WTC11 (cell line): ENCODE results near the gene TMEM86B. TPM values are rescaled to one million over a fixed set of nuclear protein-coding genes. Genes with fewer than 3 reads are reported as not detected.

ENCODE experiments used
- ATAC-seq: fragments of 200-7000 bp; cut with Tn5 transposase; 2 replicates; pipeline ENCODE4 v1.10.0; 2021; ENCODE audit warnings: mild to moderate bottlenecking, moderate library complexity
- CTCF ChIA-PET: fragments of 300-600 bp; sonication (Branson Sonifier 250); formaldehyde crosslinking; loops from one replicate; lab custom pipeline; 2021; ENCODE audit warnings: antibody characterized with exemption; lab: Charles Lee
- POLR2A ChIA-PET: fragments of 350-600 bp; sonication (Branson Sonifier 250); formaldehyde crosslinking; loops from one replicate; lab custom pipeline; 2021; ENCODE audit warnings: antibody characterized with exemption; lab: Charles Lee
- DNase-seq: peaks from one replicate; pipeline ENCODE4 v3.0.0; 2021; ENCODE audit warnings: low spot score
- H3K27ac Mint-ChIP-seq: 2 replicates; pipeline ENCODE4 v1.8.0; 2021; ENCODE audit warnings: mixed read lengths
- H3K27me3 Mint-ChIP-seq: 2 replicates; pipeline ENCODE4 v1.8.0; 2021; ENCODE audit warnings: low read depth, mild to moderate bottlenecking, moderate library complexity, mixed read lengths
- H3K36me3 Mint-ChIP-seq: 2 replicates; pipeline ENCODE4 v1.8.0; 2021; ENCODE audit warnings: mixed read lengths
- H3K4me1 Mint-ChIP-seq: 2 replicates; pipeline ENCODE4 v1.8.0; 2022; ENCODE audit warnings: mixed read lengths
- H3K4me3 Mint-ChIP-seq: 2 replicates; pipeline ENCODE4 v1.8.0; 2021; ENCODE audit warnings: mild to moderate bottlenecking, moderate library complexity, mixed read lengths
- H3K9me3 Mint-ChIP-seq: 2 replicates; pipeline ENCODE4 v1.8.0; 2021; ENCODE audit warnings: mixed read lengths
- EMX1 ChIP-seq: fragments of 250-450 bp; sonication (Bioruptor Pico); IDR thresholded peaks from 2 replicates; pipeline ENCODE4 v1.8.0; 2021; ENCODE audit warnings: mild to moderate bottlenecking
- ETV6 ChIP-seq: sonication (generic); formaldehyde crosslinking; IDR thresholded peaks from 2 replicates; pipeline ENCODE4 v1.8.1; 2022; ENCODE audit warnings: mild to moderate bottlenecking, missing genetic modification reagents
- GABPB1 ChIP-seq: sonication (generic); formaldehyde crosslinking; IDR thresholded peaks from 2 replicates; pipeline ENCODE4 v1.8.1; 2023; ENCODE audit warnings: mild to moderate bottlenecking, missing genetic modification reagents
- GRHL2 ChIP-seq: fragments of 250-450 bp; sonication (Bioruptor Pico); IDR thresholded peaks from 2 replicates; pipeline ENCODE4 v1.8.0; 2022; ENCODE audit warnings: mild to moderate bottlenecking, moderate library complexity; ENCODE audit not compliant: insufficient replicate concordance, severe bottlenecking
- KAT7 ChIP-seq: sonication (generic); formaldehyde crosslinking; IDR thresholded peaks from 2 replicates; pipeline ENCODE4 v1.8.1; 2023; ENCODE audit warnings: missing genetic modification reagents, mild to moderate bottlenecking, borderline replicate concordance
- RORB ChIP-seq: fragments of 250-450 bp; sonication (Bioruptor Pico); IDR thresholded peaks from 2 replicates; pipeline ENCODE4 v1.9.0; 2021; ENCODE audit warnings: mild to moderate bottlenecking
- SMAD3 ChIP-seq: sonication (generic); formaldehyde crosslinking; IDR thresholded peaks from 2 replicates; pipeline ENCODE4 v1.8.0; 2022; ENCODE audit warnings: missing genetic modification reagents, mild to moderate bottlenecking, borderline replicate concordance
- SP1 ChIP-seq: sonication (generic); formaldehyde crosslinking; conservative IDR thresholded peaks from 2 replicates; pipeline ENCODE4 v1.8.1; 2022; ENCODE audit warnings: missing genetic modification reagents
- STAT6 ChIP-seq: sonication (generic); formaldehyde crosslinking; conservative IDR thresholded peaks from 2 replicates; pipeline ENCODE4 v1.8.1; 2023; ENCODE audit warnings: mild to moderate bottlenecking, low read depth, missing genetic modification reagents, moderate library complexity
- TCF7 ChIP-seq: sonication (generic); formaldehyde crosslinking; IDR thresholded peaks from 2 replicates; pipeline ENCODE4 v1.8.0; 2022; ENCODE audit warnings: mild to moderate bottlenecking, low read depth, missing genetic modification reagents, moderate library complexity
- TEAD4 ChIP-seq: sonication (generic); formaldehyde crosslinking; IDR thresholded peaks from 2 replicates; pipeline ENCODE4 v1.8.0; 2022; ENCODE audit warnings: mild to moderate bottlenecking, missing genetic modification reagents
- USF1 ChIP-seq: sonication (generic); formaldehyde crosslinking; IDR thresholded peaks from 2 replicates; pipeline ENCODE4 v1.8.0; 2022; ENCODE audit warnings: mild to moderate bottlenecking, missing genetic modification reagents
- USF2 ChIP-seq: sonication (generic); formaldehyde crosslinking; IDR thresholded peaks from 2 replicates; pipeline ENCODE4 v1.8.1; 2023; ENCODE audit warnings: mild to moderate bottlenecking, missing genetic modification reagents, moderate library complexity
- ZBTB21 ChIP-seq: sonication (generic); formaldehyde crosslinking; IDR thresholded peaks from 2 replicates; pipeline ENCODE4 v1.8.1; 2023; ENCODE audit warnings: mild to moderate bottlenecking, missing genetic modification reagents, borderline replicate concordance
- ZBTB43 ChIP-seq: sonication (generic); formaldehyde crosslinking; IDR thresholded peaks from 2 replicates; pipeline ENCODE4 v1.8.1; 2023; ENCODE audit warnings: mild to moderate bottlenecking, missing genetic modification reagents
- ZNF232 ChIP-seq: sonication (generic); formaldehyde crosslinking; IDR thresholded peaks from 2 replicates; pipeline ENCODE4 v1.8.0; 2022; ENCODE audit warnings: mild to moderate bottlenecking, missing genetic modification reagents
- ZSCAN18 ChIP-seq: fragments of 250-450 bp; sonication (Bioruptor Pico); IDR thresholded peaks from 2 replicates; pipeline ENCODE4 v2.1.2; 2022; ENCODE audit warnings: mild to moderate bottlenecking, moderate library complexity
- total RNA-seq: library from RNA; stranded (reverse); gene quantifications from 3 replicates; pipeline ENCODE4 v1.2.3, GENCODE V29; 2021

The TMEM86B gene
- total RNA-seq, 1 experiment from 2014 or later, result 4.2 TPM

- no peak for TF ChIP-seq ZNF232 (CRISPR knock-in tag)
- no peak for TF ChIP-seq TEAD4
- no peak for TF ChIP-seq ZBTB21 (CRISPR knock-in tag)
- no peak for TF ChIP-seq ZBTB43 (CRISPR knock-in tag)
- TF ChIP-seq GABPB1 (CRISPR knock-in tag), result no peak
- no peak for TF ChIP-seq USF2 (CRISPR knock-in tag)
- no peak for TF ChIP-seq TCF7 (CRISPR knock-in tag)
- TF ChIP-seq SMAD3 (CRISPR knock-in tag), result no peak
- TF ChIP-seq RORB (CRISPR knock-in tag), result no peak
- TF ChIP-seq GRHL2 (CRISPR knock-in tag), result no peak
Observed at GRCh38 chr19:55242517-55242916, 14.0 kb upstream of the TMEM86B start (continued).

GRCh38 chr19:55241935-55242464 lies 13.4 kb upstream of the TMEM86B start:
- H3K36me3 Mint-ChIP-seq, result peaks cover 45% of the 10 kb centered on the region
- CTCF ChIA-PET, result no interaction called here
- TF ChIP-seq STAT6, result no peak
- TF ChIP-seq EMX1 (CRISPR knock-in tag), result no peak
- no peak for TF ChIP-seq SMAD3 (CRISPR knock-in tag)
- no peak for TF ChIP-seq ZSCAN18 (CRISPR knock-in tag)
- TF ChIP-seq SP1 (CRISPR knock-in tag), result no peak
- no peak for TF ChIP-seq ETV6
- TF ChIP-seq USF1 (CRISPR knock-in tag), result no peak
- TF ChIP-seq KAT7 (CRISPR knock-in tag), result no peak
- ATAC-seq, result no peak
- no peaks in the 10 kb centered on the region for H3K27me3 Mint-ChIP-seq
- H3K4me1 Mint-ChIP-seq, result no peaks in the 10 kb centered on the region
- H3K4me3 Mint-ChIP-seq, result no peak overlapping the region
- POLR2A ChIA-PET, result no interaction called here
- H3K9me3 Mint-ChIP-seq, result no peaks in the 10 kb centered on the region
- no peak for DNase-seq
- H3K27ac Mint-ChIP-seq, result no peak overlapping the region
